Measurements from ENCODE around the gene GRID1. TPM values are rescaled to one million over a fixed set of nuclear protein-coding genes. Genes with fewer than 3 reads are reported as not detected.

GRID1 gene
- total RNA-seq, 1 experiment from 2014 or later: 0.37 TPM

DNA sequence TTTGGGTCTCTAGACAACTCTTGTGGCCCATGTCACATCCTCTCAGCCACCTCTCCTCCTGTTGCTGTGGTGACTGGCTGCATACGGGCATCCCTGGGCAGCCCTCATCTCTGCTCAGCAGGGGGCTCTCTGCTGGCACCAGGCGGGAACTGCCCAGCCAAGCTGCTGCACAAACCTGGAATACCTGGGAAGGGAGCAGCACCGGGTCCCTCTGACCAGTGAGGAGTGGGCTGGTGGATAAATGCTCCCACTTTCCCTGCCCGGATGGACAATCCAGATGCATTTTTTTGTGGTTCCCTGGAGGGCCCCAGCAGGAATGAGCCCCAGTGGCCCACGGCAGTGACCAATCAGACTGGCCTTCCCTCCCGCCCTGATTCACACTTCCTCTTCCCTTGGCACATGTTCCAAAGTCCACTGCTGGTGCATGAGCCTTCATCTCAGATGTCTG lies 21.9 kb downstream of the GRID1 start (continued):
- TF ChIP-seq, protein P1, sequence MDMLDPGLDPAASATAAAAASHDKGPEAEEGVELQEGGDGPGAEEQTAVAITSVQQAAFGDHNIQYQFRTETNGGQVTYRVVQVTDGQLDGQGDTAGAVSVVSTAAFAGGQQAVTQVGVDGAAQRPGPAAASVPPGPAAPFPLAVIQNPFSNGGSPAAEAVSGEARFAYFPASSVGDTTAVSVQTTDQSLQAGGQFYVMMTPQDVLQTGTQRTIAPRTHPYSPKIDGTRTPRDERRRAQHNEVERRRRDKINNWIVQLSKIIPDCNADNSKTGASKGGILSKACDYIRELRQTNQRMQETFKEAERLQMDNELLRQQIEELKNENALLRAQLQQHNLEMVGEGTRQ (CRISPR knock-in tag; IDR thresholded peaks at IDR 0.05): no peak
- TF ChIP-seq NFYB (CRISPR knock-in tag; conservative IDR thresholded peaks at IDR 0.05; ENCODE audit: low read depth) (no peak), FOXP1 (CRISPR knock-in tag; IDR thresholded peaks at IDR 0.05; ENCODE audit: borderline replicate concordance) (no peak)

DNA sequence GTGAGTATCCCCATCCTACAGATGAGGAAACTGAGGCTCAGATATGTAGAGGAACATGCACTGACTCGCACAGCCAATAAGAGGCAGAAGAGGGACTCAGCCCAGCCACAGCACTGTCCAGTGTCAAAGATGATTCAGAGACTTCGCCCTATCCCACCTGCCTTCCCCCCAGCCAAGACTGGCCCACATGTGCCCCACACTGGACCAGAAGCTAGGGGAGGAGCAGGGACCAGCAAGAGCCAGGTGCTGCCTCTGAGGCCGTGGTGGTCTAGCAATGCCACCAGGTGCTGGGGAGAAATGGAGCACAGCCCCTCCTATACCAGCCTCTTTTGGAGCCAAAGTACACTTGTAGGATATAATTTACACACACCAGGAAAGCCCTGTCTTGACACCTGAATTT lies 22.3 kb downstream of the GRID1 start:
- DNase-seq (ENCODE audit: low spot score): no peak
- no peaks in the 10 kb centered on the region for H3K27me3 Mint-ChIP-seq (ENCODE audit: low read depth)
- ATAC-seq: no peak
- no peak overlapping the region for H3K27ac Mint-ChIP-seq
- no peak overlapping the region for H3K4me3 Mint-ChIP-seq
- ChIA-PET CTCF (no interaction called here), POLR2A (no interaction called here)
- TF ChIP-seq ZBTB21 (CRISPR knock-in tag; IDR thresholded peaks at IDR 0.05; ENCODE audit: borderline replicate concordance): no peak
- TF ChIP-seq PRRX2 (CRISPR knock-in tag; IDR thresholded peaks at IDR 0.05): no peak
- no peak for TF ChIP-seq ELF4 (CRISPR knock-in tag; IDR thresholded peaks at IDR 0.05; ENCODE audit: low read depth)
- TF ChIP-seq, protein P2, sequence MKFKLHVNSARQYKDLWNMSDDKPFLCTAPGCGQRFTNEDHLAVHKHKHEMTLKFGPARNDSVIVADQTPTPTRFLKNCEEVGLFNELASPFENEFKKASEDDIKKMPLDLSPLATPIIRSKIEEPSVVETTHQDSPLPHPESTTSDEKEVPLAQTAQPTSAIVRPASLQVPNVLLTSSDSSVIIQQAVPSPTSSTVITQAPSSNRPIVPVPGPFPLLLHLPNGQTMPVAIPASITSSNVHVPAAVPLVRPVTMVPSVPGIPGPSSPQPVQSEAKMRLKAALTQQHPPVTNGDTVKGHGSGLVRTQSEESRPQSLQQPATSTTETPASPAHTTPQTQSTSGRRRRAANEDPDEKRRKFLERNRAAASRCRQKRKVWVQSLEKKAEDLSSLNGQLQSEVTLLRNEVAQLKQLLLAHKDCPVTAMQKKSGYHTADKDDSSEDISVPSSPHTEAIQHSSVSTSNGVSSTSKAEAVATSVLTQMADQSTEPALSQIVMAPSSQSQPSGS (CRISPR knock-in tag; IDR thresholded peaks at IDR 0.05; ENCODE audit: borderline replicate concordance, low read depth): no peak
- TF ChIP-seq TEAD1 (CRISPR knock-in tag; IDR thresholded peaks at IDR 0.05): no peak
- TF ChIP-seq, protein P3, sequence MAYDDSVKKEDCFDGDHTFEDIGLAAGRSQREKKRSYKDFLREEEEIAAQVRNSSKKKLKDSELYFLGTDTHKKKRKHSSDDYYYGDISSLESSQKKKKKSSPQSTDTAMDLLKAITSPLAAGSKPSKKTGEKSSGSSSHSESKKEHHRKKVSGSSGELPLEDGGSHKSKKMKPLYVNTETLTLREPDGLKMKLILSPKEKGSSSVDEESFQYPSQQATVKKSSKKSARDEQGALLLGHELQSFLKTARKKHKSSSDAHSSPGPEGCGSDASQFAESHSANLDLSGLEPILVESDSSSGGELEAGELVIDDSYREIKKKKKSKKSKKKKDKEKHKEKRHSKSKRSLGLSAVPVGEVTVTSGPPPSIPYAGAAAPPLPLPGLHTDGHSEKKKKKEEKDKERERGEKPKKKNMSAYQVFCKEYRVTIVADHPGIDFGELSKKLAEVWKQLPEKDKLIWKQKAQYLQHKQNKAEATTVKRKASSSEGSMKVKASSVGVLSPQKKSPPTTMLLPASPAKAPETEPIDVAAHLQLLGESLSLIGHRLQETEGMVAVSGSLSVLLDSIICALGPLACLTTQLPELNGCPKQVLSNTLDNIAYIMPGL (CRISPR knock-in tag; IDR thresholded peaks at IDR 0.05): no peak
- TF ChIP-seq, protein P4, sequence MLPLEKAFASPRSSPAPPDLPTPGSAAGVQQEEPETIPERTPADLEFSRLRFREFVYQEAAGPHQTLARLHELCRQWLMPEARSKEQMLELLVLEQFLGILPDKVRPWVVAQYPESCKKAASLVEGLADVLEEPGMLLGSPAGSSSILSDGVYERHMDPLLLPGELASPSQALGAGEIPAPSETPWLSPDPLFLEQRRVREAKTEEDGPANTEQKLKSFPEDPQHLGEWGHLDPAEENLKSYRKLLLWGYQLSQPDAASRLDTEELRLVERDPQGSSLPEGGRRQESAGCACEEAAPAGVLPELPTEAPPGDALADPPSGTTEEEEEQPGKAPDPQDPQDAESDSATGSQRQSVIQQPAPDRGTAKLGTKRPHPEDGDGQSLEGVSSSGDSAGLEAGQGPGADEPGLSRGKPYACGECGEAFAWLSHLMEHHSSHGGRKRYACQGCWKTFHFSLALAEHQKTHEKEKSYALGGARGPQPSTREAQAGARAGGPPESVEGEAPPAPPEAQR (CRISPR knock-in tag; IDR thresholded peaks at IDR 0.05): no peak
- TF ChIP-seq, protein P5, sequence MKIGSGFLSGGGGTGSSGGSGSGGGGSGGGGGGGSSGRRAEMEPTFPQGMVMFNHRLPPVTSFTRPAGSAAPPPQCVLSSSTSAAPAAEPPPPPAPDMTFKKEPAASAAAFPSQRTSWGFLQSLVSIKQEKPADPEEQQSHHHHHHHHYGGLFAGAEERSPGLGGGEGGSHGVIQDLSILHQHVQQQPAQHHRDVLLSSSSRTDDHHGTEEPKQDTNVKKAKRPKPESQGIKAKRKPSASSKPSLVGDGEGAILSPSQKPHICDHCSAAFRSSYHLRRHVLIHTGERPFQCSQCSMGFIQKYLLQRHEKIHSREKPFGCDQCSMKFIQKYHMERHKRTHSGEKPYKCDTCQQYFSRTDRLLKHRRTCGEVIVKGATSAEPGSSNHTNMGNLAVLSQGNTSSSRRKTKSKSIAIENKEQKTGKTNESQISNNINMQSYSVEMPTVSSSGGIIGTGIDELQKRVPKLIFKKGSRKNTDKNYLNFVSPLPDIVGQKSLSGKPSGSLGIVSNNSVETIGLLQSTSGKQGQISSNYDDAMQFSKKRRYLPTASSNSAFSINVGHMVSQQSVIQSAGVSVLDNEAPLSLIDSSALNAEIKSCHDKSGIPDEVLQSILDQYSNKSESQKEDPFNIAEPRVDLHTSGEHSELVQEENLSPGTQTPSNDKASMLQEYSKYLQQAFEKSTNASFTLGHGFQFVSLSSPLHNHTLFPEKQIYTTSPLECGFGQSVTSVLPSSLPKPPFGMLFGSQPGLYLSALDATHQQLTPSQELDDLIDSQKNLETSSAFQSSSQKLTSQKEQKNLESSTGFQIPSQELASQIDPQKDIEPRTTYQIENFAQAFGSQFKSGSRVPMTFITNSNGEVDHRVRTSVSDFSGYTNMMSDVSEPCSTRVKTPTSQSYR (CRISPR knock-in tag; IDR thresholded peaks at IDR 0.05): no peak
- no peak for TF ChIP-seq SP1 (CRISPR knock-in tag; conservative IDR thresholded peaks at IDR 0.05)
- H3K36me3 Mint-ChIP-seq: no peaks in the 10 kb centered on the region
- H3K4me1 Mint-ChIP-seq: peaks cover 19% of the 10 kb centered on the region
- no peaks in the 10 kb centered on the region for H3K9me3 Mint-ChIP-seq

DNA sequence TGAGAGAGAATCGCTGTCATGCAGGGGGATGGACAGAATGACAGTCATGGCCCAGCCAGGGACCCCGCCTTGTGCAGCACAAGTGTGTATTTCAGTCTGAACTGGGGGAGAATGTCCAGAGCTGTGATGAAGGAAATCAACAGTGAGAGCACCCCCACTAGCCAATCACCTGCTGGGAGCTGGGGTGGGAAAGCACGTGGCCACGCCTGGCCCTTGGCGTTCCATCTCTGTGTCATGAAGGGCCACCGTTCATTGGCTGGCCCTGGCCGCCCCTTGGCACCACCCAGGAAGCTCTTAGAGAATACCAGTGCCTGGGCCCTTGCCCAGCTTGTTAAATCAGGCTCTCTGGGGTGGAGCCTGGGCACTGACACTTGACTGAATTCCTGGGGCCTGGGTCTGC lies 22.8 kb downstream of the GRID1 start:
- POLR2A ChIA-PET: no interaction called here
- CTCF ChIA-PET: no interaction called here
- no peak overlapping the region for H3K4me3 Mint-ChIP-seq
- no peak overlapping the region for H3K27ac Mint-ChIP-seq
- ATAC-seq (no peak), DNase-seq (ENCODE audit: low spot score) (peak; percentile 5)
- H3K4me1 Mint-ChIP-seq: peaks cover 19% of the 10 kb centered on the region
- no peaks in the 10 kb centered on the region for H3K27me3 Mint-ChIP-seq (ENCODE audit: low read depth)
- H3K36me3 Mint-ChIP-seq: no peaks in the 10 kb centered on the region
- H3K9me3 Mint-ChIP-seq: peaks cover 3% of the 10 kb centered on the region; the same call in 1 of the 2 replicates
- TF ChIP-seq, protein P6, sequence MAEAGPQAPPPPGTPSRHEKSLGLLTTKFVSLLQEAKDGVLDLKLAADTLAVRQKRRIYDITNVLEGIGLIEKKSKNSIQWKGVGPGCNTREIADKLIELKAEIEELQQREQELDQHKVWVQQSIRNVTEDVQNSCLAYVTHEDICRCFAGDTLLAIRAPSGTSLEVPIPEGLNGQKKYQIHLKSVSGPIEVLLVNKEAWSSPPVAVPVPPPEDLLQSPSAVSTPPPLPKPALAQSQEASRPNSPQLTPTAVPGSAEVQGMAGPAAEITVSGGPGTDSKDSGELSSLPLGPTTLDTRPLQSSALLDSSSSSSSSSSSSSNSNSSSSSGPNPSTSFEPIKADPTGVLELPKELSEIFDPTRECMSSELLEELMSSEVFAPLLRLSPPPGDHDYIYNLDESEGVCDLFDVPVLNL (CRISPR knock-in tag; IDR thresholded peaks at IDR 0.05; ENCODE audit: borderline replicate concordance, low read depth): no peak
- TF ChIP-seq, protein P7, sequence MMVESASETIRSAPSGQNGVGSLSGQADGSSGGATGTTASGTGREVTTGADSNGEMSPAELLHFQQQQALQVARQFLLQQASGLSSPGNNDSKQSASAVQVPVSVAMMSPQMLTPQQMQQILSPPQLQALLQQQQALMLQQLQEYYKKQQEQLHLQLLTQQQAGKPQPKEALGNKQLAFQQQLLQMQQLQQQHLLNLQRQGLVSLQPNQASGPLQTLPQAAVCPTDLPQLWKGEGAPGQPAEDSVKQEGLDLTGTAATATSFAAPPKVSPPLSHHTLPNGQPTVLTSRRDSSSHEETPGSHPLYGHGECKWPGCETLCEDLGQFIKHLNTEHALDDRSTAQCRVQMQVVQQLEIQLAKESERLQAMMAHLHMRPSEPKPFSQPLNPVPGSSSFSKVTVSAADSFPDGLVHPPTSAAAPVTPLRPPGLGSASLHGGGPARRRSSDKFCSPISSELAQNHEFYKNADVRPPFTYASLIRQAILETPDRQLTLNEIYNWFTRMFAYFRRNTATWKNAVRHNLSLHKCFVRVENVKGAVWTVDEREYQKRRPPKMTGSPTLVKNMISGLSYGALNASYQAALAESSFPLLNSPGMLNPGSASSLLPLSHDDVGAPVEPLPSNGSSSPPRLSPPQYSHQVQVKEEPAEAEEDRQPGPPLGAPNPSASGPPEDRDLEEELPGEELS (CRISPR knock-in tag; IDR thresholded peaks at IDR 0.05): no peak
- TF ChIP-seq, protein P8, sequence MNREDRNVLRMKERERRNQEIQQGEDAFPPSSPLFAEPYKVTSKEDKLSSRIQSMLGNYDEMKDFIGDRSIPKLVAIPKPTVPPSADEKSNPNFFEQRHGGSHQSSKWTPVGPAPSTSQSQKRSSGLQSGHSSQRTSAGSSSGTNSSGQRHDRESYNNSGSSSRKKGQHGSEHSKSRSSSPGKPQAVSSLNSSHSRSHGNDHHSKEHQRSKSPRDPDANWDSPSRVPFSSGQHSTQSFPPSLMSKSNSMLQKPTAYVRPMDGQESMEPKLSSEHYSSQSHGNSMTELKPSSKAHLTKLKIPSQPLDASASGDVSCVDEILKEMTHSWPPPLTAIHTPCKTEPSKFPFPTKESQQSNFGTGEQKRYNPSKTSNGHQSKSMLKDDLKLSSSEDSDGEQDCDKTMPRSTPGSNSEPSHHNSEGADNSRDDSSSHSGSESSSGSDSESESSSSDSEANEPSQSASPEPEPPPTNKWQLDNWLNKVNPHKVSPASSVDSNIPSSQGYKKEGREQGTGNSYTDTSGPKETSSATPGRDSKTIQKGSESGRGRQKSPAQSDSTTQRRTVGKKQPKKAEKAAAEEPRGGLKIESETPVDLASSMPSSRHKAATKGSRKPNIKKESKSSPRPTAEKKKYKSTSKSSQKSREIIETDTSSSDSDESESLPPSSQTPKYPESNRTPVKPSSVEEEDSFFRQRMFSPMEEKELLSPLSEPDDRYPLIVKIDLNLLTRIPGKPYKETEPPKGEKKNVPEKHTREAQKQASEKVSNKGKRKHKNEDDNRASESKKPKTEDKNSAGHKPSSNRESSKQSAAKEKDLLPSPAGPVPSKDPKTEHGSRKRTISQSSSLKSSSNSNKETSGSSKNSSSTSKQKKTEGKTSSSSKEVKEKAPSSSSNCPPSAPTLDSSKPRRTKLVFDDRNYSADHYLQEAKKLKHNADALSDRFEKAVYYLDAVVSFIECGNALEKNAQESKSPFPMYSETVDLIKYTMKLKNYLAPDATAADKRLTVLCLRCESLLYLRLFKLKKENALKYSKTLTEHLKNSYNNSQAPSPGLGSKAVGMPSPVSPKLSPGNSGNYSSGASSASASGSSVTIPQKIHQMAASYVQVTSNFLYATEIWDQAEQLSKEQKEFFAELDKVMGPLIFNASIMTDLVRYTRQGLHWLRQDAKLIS (CRISPR knock-in tag; IDR thresholded peaks at IDR 0.05; ENCODE audit: borderline replicate concordance): no peak
- no peak for TF ChIP-seq ZBTB21 (CRISPR knock-in tag; IDR thresholded peaks at IDR 0.05; ENCODE audit: borderline replicate concordance)
- no peak for TF ChIP-seq PRRX2 (CRISPR knock-in tag; IDR thresholded peaks at IDR 0.05)
- no peak for TF ChIP-seq JAZF1 (CRISPR knock-in tag; IDR thresholded peaks at IDR 0.05)

Measured in WTC11 (cell line).